Nephron progenitor cell (in vitro differentiated cells): ENCODE data around the gene ZNF319.
A peak's percentile ranks its signal among the peaks of the same experiment; 100 is the strongest.

Source experiments
- DNase-seq: peaks from one replicate; pipeline ENCODE4 v3.0.0; 2021
- H3K27ac Mint-ChIP-seq: 2 replicates; pipeline ENCODE4 v1.8.0; 2021; ENCODE audit warnings: mild to moderate bottlenecking, moderate library complexity, mixed read lengths
- H3K27me3 Mint-ChIP-seq: 2 replicates; pipeline ENCODE4 v1.8.0; 2021; ENCODE audit warnings: mild to moderate bottlenecking, low read depth, mixed read lengths; ENCODE audit not compliant: poor library complexity
- H3K36me3 Mint-ChIP-seq: 2 replicates; pipeline ENCODE4 v1.8.0; 2021; ENCODE audit warnings: low read depth, mixed read lengths
- H3K4me1 Mint-ChIP-seq: 2 replicates; pipeline ENCODE4 v1.8.0; 2021; ENCODE audit warnings: mixed read lengths
- H3K4me3 Mint-ChIP-seq: 2 replicates; pipeline ENCODE4 v1.8.0; 2021; ENCODE audit warnings: mild to moderate bottlenecking, moderate library complexity, mixed read lengths
- H3K9me3 Mint-ChIP-seq: 2 replicates; pipeline ENCODE4 v1.8.0; 2021; ENCODE audit warnings: mild to moderate bottlenecking, moderate library complexity, mixed read lengths
- CTCF ChIP-seq: fragments of 200-600 bp; sonication (generic); IDR thresholded peaks from 2 replicates; pipeline ENCODE4 v1.5.0; 2021; ENCODE audit warnings: antibody characterized with exemption

ZNF319 gene

GRCh38 chr16:57966986-57967385 is 33.5 kb downstream of the ZNF319 start:
- Mint-ChIP-seq H3K4me3 (no peak overlapping the region), H3K9me3 (no peaks in the 10 kb centered on the region)
- DNase-seq: no peak

GRCh38 chr16:57966204-57966771 is 34.2 kb downstream of the ZNF319 start:
- peaks cover 1% of the 10 kb centered on the region for H3K27me3 Mint-ChIP-seq
- peak overlapping the region; percentile 13 for H3K27ac Mint-ChIP-seq
- H3K4me1 Mint-ChIP-seq: no peaks in the 10 kb centered on the region
- no peak overlapping the region for H3K4me3 Mint-ChIP-seq
- H3K36me3 Mint-ChIP-seq: no peaks in the 10 kb centered on the region
- DNase-seq: no peak
- TF ChIP-seq CTCF: no peak
- H3K9me3 Mint-ChIP-seq: no peaks in the 10 kb centered on the region

More at GRCh38 chr16:57966986-57967385, 33.5 kb downstream of the ZNF319 start:
- Mint-ChIP-seq H3K36me3 (no peaks in the 10 kb centered on the region), H3K4me1 (no peaks in the 10 kb centered on the region), H3K27ac (no peak overlapping the region), H3K27me3 (peaks cover 7% of the 10 kb centered on the region)
- TF ChIP-seq CTCF: no peak

- TF ChIP-seq CTCF: no peak
Observed at GRCh38 chr16:57964157-57964700, 36.2 kb downstream of the ZNF319 start.

GRCh38 chr16:57962756-57963155 is 37.7 kb downstream of the ZNF319 start:
- no peaks in the 10 kb centered on the region for H3K9me3 Mint-ChIP-seq
- no peak overlapping the region for H3K27ac Mint-ChIP-seq
- H3K27me3 Mint-ChIP-seq: no peaks in the 10 kb centered on the region
- H3K36me3 Mint-ChIP-seq: no peaks in the 10 kb centered on the region
- TF ChIP-seq CTCF: no peak
- no peak overlapping the region for H3K4me3 Mint-ChIP-seq
- H3K4me1 Mint-ChIP-seq: no peaks in the 10 kb centered on the region
- no peak for DNase-seq

More at GRCh38 chr16:57964157-57964700, 36.2 kb downstream of the ZNF319 start:
- DNase-seq: no peak
- Mint-ChIP-seq H3K36me3 (no peaks in the 10 kb centered on the region), H3K27me3 (no peaks in the 10 kb centered on the region), H3K27ac (no peak overlapping the region), H3K4me3 (no peak overlapping the region), H3K9me3 (no peaks in the 10 kb centered on the region), H3K4me1 (no peaks in the 10 kb centered on the region)

GRCh38 chr16:57962046-57962445 is 38.4 kb downstream of the ZNF319 start:
- H3K4me3 Mint-ChIP-seq: no peak overlapping the region
- H3K4me1 Mint-ChIP-seq: no peaks in the 10 kb centered on the region
- TF ChIP-seq CTCF: no peak
- H3K36me3 Mint-ChIP-seq: no peaks in the 10 kb centered on the region
- no peaks in the 10 kb centered on the region for H3K27me3 Mint-ChIP-seq
- no peaks in the 10 kb centered on the region for H3K9me3 Mint-ChIP-seq
- DNase-seq: no peak
- H3K27ac Mint-ChIP-seq: no peak overlapping the region

- Mint-ChIP-seq H3K27ac (no peak overlapping the region), H3K36me3 (no peaks in the 10 kb centered on the region), H3K4me3 (no peak overlapping the region), H3K4me1 (no peaks in the 10 kb centered on the region), H3K27me3 (no peaks in the 10 kb centered on the region), H3K9me3 (no peaks in the 10 kb centered on the region)
- TF ChIP-seq CTCF: no peak
- no peak for DNase-seq
Observed at GRCh38 chr16:57961538-57961937, 38.9 kb downstream of the ZNF319 start.
